ENCODE measurements around the gene DDX54. TPM values are rescaled to one million over a fixed set of nuclear protein-coding genes. Genes with fewer than 3 reads are reported as not detected.
"Not testable (repeated sequence)": the region's sequence is repeated elsewhere in the genome, so short reads cannot be mapped to it uniquely, and the experiment has no call there.

DDX54 gene
- total RNA-seq, 2 donors from 2014 or later: 37.0 to 47.6 TPM

DNA sequence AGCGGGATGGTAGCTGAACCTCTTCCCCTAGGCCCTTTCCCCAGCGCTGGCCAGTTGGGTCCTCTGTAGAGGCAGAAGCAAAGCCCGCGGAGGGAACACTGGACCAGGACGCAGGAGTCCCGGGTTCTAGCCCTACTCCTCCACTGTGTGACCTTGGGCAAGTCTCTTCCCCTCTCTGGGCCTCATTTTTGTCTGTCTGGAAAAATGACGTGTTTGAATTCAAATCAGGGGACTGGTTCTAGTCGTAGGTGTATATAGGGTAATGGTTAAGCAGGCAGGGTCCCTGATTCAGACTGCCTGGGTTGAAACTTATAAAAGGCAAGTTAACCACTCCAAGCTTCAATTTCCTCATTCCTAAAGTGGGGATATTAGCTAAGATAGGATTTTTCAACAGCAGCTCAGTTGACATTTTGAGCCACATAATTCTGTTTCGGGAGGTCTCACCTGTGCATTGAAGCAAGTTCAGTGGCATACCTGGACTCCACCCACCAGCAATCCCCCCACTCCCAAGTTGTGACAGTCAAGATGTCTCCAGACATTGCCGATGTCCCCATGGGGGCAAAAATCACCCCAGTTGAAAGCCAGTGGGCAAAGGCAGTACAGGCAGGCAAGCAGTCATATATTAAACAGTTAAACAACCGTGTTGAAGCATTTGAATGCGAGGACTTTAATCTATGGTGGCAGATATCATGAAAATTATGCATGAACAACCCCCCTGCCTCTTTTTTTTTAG is 36.9 kb upstream of the DDX54 start:
- no peak for DNase-seq (ENCODE audit: low spot score)
- intact Hi-C loops (cut with DNase I): no loop called here

DNA sequence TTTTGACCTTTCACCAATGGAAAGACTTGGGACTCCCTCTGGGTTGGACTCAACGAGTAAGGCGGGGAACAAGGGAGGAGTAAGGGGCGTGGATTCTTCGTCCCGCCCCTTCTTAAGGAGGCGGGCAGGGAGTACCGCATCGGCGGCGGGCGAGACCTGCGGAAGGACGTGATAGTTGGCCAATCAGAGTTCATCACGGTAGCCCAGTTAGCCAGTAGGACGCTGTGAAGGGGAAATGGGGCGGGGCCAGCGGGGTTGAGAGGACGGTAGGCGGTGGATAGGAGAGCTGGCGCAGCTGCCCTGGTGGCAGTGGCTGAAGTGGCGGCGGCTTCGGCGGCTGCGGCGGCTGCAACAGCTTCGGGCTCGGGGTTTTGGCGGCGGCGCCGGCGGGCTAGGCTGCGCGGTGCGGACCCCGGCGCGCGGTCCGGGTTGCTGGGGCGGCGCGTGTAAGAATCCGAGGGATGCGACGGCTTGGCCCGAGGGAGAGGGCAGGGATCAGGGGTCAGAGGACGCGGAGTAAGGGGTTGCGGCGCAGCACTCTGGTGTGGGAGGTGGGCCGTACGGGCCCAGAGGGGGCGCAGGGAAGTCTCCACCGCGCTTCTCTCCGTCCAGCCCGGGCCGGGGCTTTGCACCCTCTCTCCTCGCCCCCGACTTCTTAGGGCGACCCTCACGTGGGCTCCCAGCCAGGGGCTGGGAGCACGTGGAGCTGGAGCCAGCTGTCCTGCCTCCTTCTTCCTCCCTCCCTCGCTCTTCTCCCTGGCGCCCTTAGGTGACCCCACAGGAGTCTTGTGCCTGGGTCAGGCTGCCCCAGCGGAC is 36.1 kb upstream of the DDX54 start, which contains the start of gene TPCN1:
TSS of gene TPCN1 (plus strand) at position 284 of the 816 bp plus-strand sequence. CDS start 5,389 bp downstream, outside the sequence.
- peak; percentile 100 for DNase-seq (ENCODE audit: low spot score)
- intact Hi-C loops (cut with DNase I): no loop called here

- DNase-seq (ENCODE audit: low spot score): no peak
- intact Hi-C loops (cut with DNase I): no loop called here
Measured at GRCh38 chr12:113220593-113221180, 35.4 kb upstream of the DDX54 start.

DNA sequence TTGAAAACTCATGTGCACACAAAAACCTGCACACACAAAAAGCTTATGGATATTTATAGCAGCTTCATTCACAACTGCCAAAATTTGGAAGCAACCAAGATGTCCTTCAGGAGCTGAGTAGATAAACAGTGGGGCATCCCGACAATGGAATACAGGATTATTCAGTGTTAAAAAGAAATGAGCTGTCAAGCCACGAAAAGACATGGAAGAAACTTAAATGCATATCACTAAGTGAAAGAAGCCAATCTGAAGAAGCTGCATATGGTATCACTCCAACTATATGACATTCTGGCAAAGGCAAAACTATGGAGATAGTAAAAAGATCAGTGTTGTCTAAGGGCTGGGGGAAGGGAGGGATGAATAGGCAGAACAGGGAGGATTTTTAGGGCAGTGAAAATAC is 30.7 kb upstream of the DDX54 start:
- DNase-seq (ENCODE audit: low spot score): no peak
- intact Hi-C loops (cut with DNase I): no loop called here

GRCh38 chr12:113214895-113215400 is 29.7 kb upstream of the DDX54 start:
- peak; percentile 87 for DNase-seq (ENCODE audit: low spot score)
- intact Hi-C loops (cut with DNase I): no loop called here

DNA sequence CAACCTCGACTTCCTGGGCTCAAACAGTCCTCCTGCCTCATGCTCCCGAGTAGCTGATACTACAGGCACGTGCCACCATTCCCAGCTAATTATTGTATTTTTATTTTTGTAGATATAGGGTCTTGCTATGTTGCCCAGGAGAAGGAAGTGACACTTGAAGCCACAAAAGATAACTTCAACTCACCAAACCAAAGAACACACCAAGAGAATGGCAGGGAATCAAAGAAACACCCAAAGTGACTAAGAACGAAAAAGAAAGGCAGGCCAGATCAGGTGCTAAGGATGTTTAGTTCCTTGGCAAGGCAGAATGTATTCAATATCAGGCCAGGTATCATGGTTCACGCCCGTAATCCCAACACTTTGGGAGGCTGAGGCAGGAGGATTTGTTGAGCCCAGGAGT is 25.9 kb upstream of the DDX54 start:
- intact Hi-C loops (cut with DNase I): no loop called here
- DNase-seq (ENCODE audit: low spot score): no peak

DNA sequence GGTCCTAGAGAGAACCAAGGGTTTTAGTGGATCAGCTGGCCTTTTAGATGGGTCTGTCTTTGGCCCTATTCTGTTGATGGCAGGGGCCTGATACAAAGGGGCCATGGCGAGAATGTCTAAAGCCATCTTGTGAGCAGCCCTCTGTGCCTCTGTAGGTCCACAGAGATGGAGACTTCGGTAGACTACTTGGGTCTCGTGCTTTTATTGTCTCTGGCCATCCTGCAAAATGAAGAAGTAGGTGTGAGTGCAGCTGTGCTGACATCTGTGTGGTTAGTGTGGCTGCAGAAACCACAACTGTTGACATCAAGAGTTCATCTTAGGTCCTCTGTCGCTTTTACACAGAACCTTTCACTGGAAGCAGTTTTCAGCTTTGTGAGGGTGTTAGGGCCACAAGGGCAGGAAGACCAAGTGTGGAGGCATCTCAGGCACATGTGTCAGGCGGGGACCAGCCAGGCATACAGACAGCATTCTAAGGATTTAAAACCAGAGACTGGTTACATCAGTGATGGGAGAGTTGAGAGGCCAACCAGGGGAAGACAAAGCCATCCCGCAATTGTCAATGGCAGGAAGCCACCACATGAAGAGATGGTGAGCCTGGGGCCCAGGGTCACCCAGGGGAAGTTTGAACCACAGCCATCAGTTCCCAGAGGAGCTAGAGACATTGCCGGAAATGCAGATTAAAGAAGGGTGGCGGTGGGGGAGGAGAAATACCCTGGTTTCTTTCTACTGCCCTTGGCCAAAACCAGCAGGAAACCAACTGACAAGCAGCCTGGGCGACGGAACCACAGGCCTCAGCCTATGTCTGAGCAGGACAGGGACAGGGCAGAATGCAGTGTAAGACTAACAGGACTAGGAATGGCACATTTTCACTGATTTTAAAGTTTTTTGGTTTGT is 23.0 kb upstream of the DDX54 start:
- no peak for DNase-seq (ENCODE audit: low spot score)
- intact Hi-C loops (cut with DNase I): no loop called here

DNA sequence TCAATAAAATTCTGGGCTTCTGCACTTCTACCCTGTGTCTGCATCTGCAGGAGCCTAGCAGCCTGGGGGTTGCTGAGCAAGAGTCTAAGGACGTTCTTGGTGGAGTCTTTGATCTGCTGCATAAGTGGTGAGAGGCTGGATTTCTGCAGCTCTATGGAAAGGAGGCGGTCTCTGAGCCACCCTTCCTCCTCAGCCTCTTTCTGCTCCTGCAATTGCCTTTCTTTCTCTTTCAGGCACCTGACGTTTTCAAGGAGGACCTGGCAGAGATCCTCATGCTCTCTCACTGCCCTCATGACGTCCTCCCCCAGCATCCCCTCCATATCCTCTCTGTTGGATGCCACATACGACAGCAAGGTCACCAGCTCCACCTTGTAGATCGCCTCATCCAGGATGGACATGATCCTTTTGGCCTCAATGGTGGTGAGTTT is 22.3 kb upstream of the DDX54 start:
- no peak for DNase-seq (ENCODE audit: low spot score)
- intact Hi-C loops (cut with DNase I): no loop called here

GRCh38 chr12:113206802-113207201 is 21.5 kb upstream of the DDX54 start:
- intact Hi-C loops (cut with DNase I); DNase-seq (ENCODE audit: low spot score): not testable (repeated sequence)

GRCh38 chr12:113204804-113205203 is 19.5 kb upstream of the DDX54 start:
- intact Hi-C loops (cut with DNase I): no loop called here
- no peak for DNase-seq (ENCODE audit: low spot score)

DNA sequence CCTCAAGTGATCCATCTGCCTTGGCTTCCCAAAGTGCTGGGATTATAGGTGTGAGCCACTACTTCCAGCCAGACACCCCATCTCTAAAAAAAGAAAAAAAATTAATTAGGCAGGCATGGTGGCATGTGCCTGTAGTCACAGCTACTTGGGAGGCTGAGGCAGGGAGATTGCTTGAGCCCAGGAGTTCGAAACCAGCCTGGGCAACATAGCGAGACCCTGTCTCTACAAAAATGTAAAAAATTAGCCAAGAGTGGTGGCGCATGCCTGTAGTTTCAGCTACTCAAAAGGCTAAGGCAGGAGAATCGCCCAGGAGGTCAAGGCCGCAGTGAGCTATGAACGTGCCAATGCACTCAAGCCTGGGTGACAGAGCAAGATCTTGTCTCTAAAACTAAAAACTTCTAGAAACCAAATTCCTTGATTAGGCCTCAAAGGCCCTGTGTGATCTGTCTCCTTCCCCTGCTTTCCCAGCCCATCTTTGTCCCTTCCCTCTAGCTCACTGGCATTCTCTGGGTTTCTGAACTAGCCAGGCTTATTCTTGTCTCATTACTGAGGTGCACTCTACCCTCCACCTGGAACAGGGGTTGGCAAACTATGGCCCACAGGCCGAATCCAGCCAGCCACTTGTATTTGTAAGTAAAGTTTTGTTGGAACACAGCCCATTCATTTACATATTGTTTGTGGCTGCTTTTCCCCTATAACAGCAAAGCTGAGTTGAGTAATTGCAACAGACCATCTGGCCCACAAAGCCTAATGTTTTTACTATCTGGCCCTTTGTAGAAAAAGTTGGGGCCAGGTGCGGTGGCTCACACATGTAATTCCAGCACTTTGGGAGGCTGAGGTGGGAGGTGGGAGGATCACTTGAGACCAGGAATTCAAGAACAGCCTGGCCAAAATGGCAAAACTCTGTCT is 18.8 kb upstream of the DDX54 start:
- no peak for DNase-seq (ENCODE audit: low spot score)
- intact Hi-C loops (cut with DNase I): no loop called here

DNA sequence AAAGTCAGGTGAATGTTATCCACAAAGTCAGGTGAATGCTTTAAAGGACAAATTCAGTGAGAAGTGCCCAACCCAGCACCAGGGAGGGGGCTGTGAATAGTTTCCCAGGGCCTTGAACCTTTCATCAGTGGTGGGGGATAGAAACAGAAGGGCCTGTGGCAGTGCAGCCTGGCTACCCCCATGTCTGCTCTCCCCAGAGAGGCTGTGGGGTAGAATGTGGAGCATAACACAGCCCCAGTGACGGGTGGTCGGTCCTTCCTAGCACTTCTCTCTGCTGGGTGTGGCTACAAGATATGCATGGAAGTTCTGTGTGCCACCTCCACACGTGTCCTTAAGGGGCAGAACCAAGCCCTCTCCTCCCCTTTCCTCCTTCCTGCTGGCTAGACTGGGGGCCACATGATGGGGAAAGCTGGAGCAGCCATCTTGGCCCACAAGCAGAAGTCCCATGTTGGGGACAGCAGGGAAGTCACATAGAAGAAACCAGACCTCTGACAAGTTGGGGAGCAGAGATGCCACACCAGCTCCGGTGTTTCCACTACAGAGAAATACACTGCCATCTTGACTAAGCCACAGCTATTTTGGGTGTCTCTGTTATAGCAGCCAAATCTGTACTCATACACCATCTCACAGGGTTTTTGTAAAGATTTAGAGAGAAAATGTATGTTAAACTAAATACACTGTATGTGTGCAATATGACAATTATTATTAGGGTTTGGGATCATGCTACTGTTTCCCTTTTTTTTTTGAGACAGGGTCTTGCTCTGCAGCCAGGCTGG is 17.2 kb upstream of the DDX54 start:
- DNase-seq (ENCODE audit: low spot score): no peak
- intact Hi-C loops (cut with DNase I): no loop called here

DNA sequence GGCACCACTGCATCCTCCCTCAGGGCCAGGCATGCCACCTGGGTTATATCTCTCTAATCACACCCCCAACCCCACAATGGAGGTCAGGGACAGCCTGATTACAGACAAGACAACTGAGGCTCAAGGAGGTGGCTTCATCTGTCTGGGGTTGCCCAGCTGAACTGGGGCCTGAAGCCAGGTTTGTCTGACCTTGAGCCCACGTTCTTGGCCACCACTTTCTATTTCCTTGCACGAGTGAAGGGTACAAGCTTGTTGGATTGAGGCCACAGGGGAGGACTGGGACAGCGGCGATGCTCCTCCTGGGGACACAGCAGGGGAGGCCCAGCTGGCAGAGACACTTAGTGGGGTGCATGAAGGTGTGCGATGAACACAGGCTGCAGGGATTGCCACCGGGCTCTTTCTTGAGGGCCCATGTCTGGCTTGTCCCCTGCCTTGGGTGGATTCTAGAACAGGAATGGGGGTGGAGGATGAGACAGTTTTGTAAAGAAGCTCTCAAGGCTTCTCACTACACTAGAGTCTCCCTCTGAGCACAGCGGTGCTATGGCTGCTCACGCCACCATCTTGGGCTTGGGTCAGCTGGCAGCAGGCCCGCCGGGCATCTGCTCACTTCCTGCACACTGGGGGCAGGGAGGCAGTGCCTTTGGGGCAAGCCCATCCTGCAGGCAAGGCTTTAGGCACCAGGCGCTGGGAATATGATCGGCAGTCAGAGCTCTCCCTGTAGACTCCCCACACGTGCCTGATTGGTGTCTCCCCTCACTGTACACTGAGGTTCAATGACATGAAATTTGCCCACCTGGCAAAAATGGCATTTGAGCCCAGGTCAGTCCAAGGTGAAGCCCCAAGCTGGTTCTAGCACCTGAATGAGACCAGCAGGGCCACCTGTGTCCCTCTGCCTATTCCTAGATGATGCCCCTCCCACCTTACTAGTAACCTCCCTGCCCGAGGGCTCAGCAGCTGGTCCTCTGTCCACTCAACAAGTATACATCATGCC is 16.2 kb upstream of the DDX54 start:
- no peak for DNase-seq (ENCODE audit: low spot score)
- intact Hi-C loops (cut with DNase I): no loop called here

DNA sequence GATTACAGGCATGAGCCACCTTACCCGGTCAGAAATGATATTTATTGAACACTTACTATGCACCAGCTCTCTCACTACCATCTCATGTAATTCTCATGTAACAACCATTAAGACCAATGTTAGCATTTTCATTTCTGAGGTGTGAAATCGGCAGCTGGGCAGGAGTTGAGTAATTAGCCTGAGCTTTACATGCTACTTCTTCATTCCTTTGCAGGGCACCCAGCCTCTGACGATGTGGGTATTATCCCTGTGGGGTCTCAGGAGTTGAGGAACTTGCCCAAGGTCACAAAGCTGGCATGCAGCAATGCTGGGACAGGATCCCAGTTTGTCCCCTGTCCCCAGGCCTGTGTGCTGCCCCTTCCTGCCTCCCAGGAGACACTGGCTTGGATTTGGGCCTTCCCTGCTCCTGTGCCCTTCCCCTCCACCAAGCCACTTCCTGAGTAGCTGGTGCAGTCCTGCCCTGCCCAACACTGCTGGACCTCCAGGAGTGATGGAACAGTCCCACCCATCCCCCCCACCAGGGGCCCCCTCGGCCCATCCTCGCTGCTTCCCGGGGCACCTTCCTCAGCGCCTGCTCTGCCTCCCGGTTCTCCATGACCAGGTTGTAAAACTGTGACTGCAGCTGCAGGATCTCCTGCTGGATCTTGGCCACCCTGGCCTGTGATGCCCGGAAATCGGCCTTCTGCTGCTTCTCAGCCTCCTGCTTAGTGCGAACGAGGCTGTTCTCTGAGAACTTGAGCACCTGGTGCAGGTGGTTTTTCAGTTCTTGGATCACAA is 14.9 kb upstream of the DDX54 start:
- intact Hi-C loops (cut with DNase I): no loop called here
- DNase-seq (ENCODE audit: low spot score): no peak

DNA sequence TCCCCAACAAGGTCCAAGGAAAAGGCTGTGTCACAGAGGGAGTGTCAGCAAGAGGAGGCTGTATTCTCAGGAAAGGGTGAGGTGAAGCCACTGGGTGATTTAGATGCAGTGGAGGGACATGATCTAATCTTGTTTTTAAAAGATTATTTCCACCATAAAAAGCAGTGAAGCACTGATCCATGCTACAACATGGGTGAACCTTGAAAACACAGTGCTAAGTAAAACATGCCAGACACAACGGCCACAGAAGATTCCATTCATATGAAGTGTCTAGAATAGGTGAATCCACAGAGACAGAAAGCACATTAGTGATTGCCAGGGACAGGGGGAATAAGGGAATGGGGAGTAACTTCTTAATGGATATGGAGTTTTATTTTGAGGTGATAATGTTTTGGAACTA is 13.0 kb upstream of the DDX54 start:
- intact Hi-C loops (cut with DNase I): loop anchor here in 1 of 2 donors (10.0 kb wide), 1 partner anchor 227 kb away; the partner anchor contains the start of gene SDSL
- no peak for DNase-seq (ENCODE audit: low spot score)
